ENCODE results near the gene RANBP1.
A peak's percentile ranks its signal among the peaks of the same experiment; 100 is the strongest.

Gene RANBP1

GRCh38 chr22:20113551-20114310 is 2.2 kb upstream of the RANBP1 start:
- TF ChIP-seq, protein P1, sequence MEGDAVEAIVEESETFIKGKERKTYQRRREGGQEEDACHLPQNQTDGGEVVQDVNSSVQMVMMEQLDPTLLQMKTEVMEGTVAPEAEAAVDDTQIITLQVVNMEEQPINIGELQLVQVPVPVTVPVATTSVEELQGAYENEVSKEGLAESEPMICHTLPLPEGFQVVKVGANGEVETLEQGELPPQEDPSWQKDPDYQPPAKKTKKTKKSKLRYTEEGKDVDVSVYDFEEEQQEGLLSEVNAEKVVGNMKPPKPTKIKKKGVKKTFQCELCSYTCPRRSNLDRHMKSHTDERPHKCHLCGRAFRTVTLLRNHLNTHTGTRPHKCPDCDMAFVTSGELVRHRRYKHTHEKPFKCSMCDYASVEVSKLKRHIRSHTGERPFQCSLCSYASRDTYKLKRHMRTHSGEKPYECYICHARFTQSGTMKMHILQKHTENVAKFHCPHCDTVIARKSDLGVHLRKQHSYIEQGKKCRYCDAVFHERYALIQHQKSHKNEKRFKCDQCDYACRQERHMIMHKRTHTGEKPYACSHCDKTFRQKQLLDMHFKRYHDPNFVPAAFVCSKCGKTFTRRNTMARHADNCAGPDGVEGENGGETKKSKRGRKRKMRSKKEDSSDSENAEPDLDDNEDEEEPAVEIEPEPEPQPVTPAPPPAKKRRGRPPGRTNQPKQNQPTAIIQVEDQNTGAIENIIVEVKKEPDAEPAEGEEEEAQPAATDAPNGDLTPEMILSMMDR (IDR thresholded peaks at IDR 0.05; ENCODE audit: low read length, missing control alignments): no peak
- H3K4me3 ChIP-seq (replicated peaks; ENCODE audit: low read depth, low read length): no peak overlapping the region
- no peak for DNase-seq (ENCODE audit: low read depth)

- DNase-seq (ENCODE audit: low read depth): no peak
- H3K4me3 ChIP-seq (replicated peaks; ENCODE audit: low read depth, low read length): no peak overlapping the region
- TF ChIP-seq, protein P1 (IDR thresholded peaks at IDR 0.05; ENCODE audit: low read length, missing control alignments): no peak
Observed at GRCh38 chr22:20114506-20115475, 1.1 kb upstream of the RANBP1 start.

DNA sequence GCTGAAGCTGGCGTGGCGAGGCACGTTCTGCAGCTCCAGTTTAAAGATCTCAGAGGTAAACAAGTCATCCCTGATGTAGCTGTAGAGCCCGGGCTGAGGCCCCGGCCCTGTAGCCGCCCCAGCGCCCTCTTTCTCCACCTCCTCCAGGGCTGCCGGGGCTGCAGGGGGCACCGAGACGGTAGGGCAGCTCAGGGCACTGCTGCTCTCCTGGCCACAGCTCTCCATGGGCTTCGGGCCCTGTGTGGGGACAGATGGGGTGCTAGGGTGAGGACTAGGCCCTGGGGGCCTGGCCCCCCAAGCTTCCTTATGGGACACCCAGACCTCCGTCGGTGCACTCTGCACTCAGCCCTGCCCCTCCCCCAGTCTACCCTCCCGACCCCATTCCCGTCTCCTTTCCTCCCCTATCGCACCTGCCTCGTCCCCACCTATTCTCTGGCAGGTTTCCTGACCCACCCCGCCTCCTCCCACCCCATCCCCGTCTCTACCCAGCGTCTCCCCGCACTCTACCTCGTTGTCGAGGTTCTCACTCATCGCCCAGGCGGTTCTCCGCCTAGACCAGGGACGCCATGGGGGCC is 559 bp downstream of the RANBP1 start:
- H3K4me3 ChIP-seq (replicated peaks; ENCODE audit: low read depth, low read length): peak overlapping the region; percentile 95
- TF ChIP-seq, protein P1 (IDR thresholded peaks at IDR 0.05; ENCODE audit: low read length, missing control alignments): no peak
- no peak for DNase-seq (ENCODE audit: low read depth)

- peak; percentile 99 for DNase-seq (ENCODE audit: low read depth)
- H3K4me3 ChIP-seq (replicated peaks; ENCODE audit: low read depth, low read length): peak within 1 kb of the TSS; percentile 95
- TF ChIP-seq, protein P1 (IDR thresholded peaks at IDR 0.05; ENCODE audit: low read length, missing control alignments): no peak
Observed at GRCh38 chr22:20116951-20117632, 1.2 kb downstream of the RANBP1 start, which contains the start of gene TRMT2A. Gene TRMT2A, minus strand, starts transcription at chr22:20117226. Its CDS starts 320 bp downstream, at chr22:20116906.

GRCh38 chr22:20117633-20118299 is 1.9 kb downstream of the RANBP1 start:
- TF ChIP-seq, protein P1 (IDR thresholded peaks at IDR 0.05; ENCODE audit: low read length, missing control alignments): no peak
- peak; percentile 14 for DNase-seq (ENCODE audit: low read depth)
- peak overlapping the region; percentile 76 for H3K4me3 ChIP-seq (replicated peaks; ENCODE audit: low read depth, low read length)

Measured in fibroblast of pulmonary artery (primary cell).